MCF 10A (cell line): ENCODE measurements around the gene RAD51B. TPM values are rescaled to one million over a fixed set of nuclear protein-coding genes. Genes with fewer than 3 reads are reported as not detected.
A peak's percentile ranks its signal among the peaks of the same experiment; 100 is the strongest.

Experiments
- BruUV-seq: library from RNA; stranded (reverse); fragments of 400-500 nt; replicated peaks from 2 replicates; lab custom pipeline; 2021; lab: Mats Ljungman, UMichigan
- CTCF ChIA-PET: fragments of 300-600 bp; sonication (Branson Sonifier 250); formaldehyde crosslinking; extraction: SDS; loops from one replicate; lab custom pipeline; 2021; ENCODE audit warnings: antibody characterized with exemption, inconsistent platforms; lab: Yijun Ruan, JAX
- POLR2A ChIA-PET: fragments of 300-600, 350-650 bp; sonication (Branson Sonifier 250); formaldehyde crosslinking; extraction: SDS; loops from one replicate; lab custom pipeline; 2020; ENCODE audit warnings: antibody characterized with exemption, inconsistent platforms; lab: Yijun Ruan, JAX
- DNase-seq: peaks from one replicate; pipeline ENCODE4 v3.0.0-alpha.2; 2018; ENCODE audit not compliant: unreplicated experiment
- H3K27ac Mint-ChIP-seq: one replicate; pipeline ENCODE4 v1.8.0; 2022; ENCODE audit warnings: mild to moderate bottlenecking, low read depth, mixed read lengths; ENCODE audit not compliant: unreplicated experiment
- H3K27me3 Mint-ChIP-seq: one replicate; pipeline ENCODE4 v1.8.0; 2022; ENCODE audit warnings: mixed read lengths; ENCODE audit not compliant: insufficient read depth, unreplicated experiment
- H3K36me3 Mint-ChIP-seq: one replicate; pipeline ENCODE4 v1.8.0; 2022; ENCODE audit warnings: mild to moderate bottlenecking, moderate library complexity, mixed read lengths; ENCODE audit not compliant: insufficient read depth, unreplicated experiment
- H3K4me1 Mint-ChIP-seq: one replicate; pipeline ENCODE4 v1.8.0; 2022; ENCODE audit warnings: mixed read lengths; ENCODE audit not compliant: insufficient read depth, unreplicated experiment
- H3K4me3 Mint-ChIP-seq: one replicate; pipeline ENCODE4 v1.8.0; 2022; ENCODE audit warnings: mild to moderate bottlenecking, moderate library complexity, mixed read lengths; ENCODE audit not compliant: unreplicated experiment
- H3K9me3 Mint-ChIP-seq: one replicate; pipeline ENCODE4 v1.8.0; 2022; ENCODE audit warnings: mixed read lengths; ENCODE audit not compliant: unreplicated experiment
- intact Hi-C: fragments of 100-400 bp; cut with micrococcal nuclease; formaldehyde crosslinking; loops from 2 replicates; pipeline ENCODE4 v1.14.1; 2022
- total RNA-seq: library from RNA; stranded (reverse); gene quantifications from 2 replicates; pipeline ENCODE4 v1.2.3, GENCODE V29; 2022
- TF ChIP-seq, protein P1 (sequence below): fragments of 200-600 bp; IDR thresholded peaks from one replicate; pipeline ENCODE4 v1.8.0; 2022; ENCODE audit warnings: antibody characterized with exemption, mild to moderate bottlenecking; ENCODE audit not compliant: unreplicated experiment

RAD51B gene
- total RNA-seq, 1 experiment from 2014 or later, result 14.6 TPM

DNA sequence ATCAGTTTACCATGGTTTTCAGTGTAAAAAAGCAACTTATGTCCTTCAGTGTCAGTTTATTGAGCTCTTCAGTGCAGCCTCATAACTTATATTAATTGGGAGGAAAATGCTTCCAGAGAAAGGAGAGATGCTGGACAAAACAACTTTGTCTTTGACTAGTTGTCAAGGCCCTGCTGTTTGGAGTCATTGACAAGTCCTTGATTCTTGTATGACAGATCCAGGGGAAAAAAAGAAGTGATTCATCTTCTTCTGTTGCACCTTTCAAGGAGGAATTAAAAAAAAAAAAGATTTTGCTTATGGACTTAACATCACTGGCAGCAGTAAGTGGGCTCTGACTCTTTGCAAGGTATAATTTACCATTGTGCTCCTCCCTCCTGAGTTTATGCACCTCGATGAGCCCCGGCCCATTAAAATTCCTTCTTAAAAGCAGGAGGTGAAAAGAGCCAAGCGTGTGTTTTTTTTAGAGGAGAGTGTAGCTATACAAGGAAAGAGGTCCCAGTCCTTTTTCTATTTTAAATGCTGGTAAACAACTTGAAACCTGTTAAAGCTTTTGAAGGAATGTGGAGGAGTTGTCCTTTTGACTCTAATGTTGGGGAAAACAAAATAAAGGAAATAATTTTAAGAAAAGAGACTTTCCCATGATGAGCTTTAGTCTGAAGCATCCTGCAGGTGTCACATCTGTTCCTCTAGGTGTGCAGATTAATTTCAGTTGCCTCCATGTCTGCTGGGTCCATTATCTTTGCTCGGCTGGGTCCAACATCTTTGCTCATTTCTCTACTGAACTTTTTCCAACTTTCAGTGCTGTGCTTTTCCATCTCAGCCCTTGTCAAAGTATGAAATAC, 431.6 kb downstream of the RAD51B start:
- no peaks in the 10 kb centered on the region for H3K9me3 Mint-ChIP-seq
- H3K27me3 Mint-ChIP-seq, result no peaks in the 10 kb centered on the region
- TF ChIP-seq, protein P1, sequence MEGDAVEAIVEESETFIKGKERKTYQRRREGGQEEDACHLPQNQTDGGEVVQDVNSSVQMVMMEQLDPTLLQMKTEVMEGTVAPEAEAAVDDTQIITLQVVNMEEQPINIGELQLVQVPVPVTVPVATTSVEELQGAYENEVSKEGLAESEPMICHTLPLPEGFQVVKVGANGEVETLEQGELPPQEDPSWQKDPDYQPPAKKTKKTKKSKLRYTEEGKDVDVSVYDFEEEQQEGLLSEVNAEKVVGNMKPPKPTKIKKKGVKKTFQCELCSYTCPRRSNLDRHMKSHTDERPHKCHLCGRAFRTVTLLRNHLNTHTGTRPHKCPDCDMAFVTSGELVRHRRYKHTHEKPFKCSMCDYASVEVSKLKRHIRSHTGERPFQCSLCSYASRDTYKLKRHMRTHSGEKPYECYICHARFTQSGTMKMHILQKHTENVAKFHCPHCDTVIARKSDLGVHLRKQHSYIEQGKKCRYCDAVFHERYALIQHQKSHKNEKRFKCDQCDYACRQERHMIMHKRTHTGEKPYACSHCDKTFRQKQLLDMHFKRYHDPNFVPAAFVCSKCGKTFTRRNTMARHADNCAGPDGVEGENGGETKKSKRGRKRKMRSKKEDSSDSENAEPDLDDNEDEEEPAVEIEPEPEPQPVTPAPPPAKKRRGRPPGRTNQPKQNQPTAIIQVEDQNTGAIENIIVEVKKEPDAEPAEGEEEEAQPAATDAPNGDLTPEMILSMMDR, result no peak
- peaks cover 7% of the 10 kb centered on the region for H3K36me3 Mint-ChIP-seq
- no peak for DNase-seq
- H3K27ac Mint-ChIP-seq, result peak overlapping the region; percentile 35
- POLR2A ChIA-PET, result interaction anchor here (0.6 to 13.7 kb wide), 20 partner anchors 9 to 566 kb away, joined by 3 to 267 read pairs (median 4); partner anchors contain the start of gene ZFP36L1
- H3K4me1 Mint-ChIP-seq, result peaks cover 64% of the 10 kb centered on the region
- intact Hi-C loops, result loop anchor here (1.0 to 5.0 kb wide), 3 partner anchors 216 to 432 kb away; no protein-coding TSS in a partner anchor
- CTCF ChIA-PET, result interaction anchor here (0.6 to 9.5 kb wide), 25 partner anchors 16 to 593 kb away, joined by 3 to 128 read pairs (median 4); no protein-coding TSS in a partner anchor
- BruUV-seq, result TSS peak; percentile 85
- H3K4me3 Mint-ChIP-seq, result no peak overlapping the region

DNA sequence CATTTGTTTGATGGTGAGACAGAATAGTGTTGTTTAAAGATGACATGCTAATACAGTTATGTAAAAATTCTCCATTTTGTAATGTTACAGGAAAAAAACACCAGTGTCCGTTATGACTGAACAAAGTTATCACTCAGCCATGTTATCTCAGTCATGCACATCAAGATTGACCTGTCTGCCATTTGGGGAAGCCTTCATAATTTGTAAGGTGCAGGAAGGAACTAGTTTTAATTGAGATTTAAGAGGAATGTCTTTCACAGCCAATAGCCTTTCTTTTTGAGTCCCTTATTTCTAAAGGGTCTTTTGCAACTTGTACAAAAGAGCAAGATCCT, 432.2 kb downstream of the RAD51B start:
- intact Hi-C loops, result loop anchor here (2.0 to 5.0 kb wide), 2 partner anchors 216 to 431 kb away; no protein-coding TSS in a partner anchor
- TF ChIP-seq, protein P1, result no peak
- Mint-ChIP-seq H3K9me3 (no peaks in the 10 kb centered on the region), H3K4me1 (peaks cover 66% of the 10 kb centered on the region), H3K27ac (peak overlapping the region; percentile 35), H3K27me3 (no peaks in the 10 kb centered on the region), H3K36me3 (peaks cover 7% of the 10 kb centered on the region), H3K4me3 (no peak overlapping the region)
- BruUV-seq, result no TSS peak
- no peak for DNase-seq
- POLR2A ChIA-PET, result interaction anchor here (0.6 to 13.7 kb wide), 8 partner anchors 291 to 565 kb away, joined by 3 to 267 read pairs (median 4); partner anchors contain the start of gene ZFP36L1
- CTCF ChIA-PET, result interaction anchor here (0.6 to 9.5 kb wide), 18 partner anchors 45 to 565 kb away, joined by 3 to 128 read pairs (median 3); no protein-coding TSS in a partner anchor

DNA sequence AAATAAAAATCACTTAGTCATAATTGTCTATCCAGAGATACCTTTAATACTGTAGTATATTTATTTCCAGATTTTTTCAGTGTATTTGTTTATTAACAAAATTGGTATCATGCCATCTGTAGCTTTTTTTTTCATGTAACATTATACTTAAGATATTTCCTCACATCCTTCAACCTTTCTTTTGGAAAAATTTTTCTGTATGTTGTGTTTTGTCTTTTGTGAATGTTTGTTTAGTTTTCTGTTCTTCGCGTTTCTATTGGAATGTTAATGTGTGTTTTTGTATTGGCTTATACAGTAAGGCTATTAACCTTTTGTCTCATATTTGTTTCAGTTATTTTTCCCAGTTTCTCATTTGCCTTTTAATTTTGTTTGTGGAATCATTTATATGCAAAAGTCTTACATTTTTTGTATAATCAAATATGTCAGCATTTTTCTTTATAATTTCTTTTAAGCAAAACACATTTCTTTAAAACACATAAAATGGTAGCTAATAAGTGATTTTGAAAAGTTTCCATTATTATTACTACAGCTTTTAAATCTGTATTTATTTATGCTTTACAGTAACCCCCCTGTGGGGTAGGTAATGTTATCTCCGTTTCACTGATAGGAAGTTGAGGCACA, 433.7 kb downstream of the RAD51B start:
- intact Hi-C loops, result loop anchor here (5.0 kb wide), 1 partner anchor 214 kb away; no protein-coding TSS in a partner anchor
- Mint-ChIP-seq H3K36me3 (peaks cover 7% of the 10 kb centered on the region), H3K27me3 (no peaks in the 10 kb centered on the region), H3K27ac (peak overlapping the region; percentile 49), H3K9me3 (no peaks in the 10 kb centered on the region), H3K4me3 (no peak overlapping the region), H3K4me1 (peaks cover 56% of the 10 kb centered on the region)
- BruUV-seq, result no TSS peak
- CTCF ChIA-PET, result interaction anchor here (0.7 to 9.5 kb wide), 5 partner anchors 109 to 563 kb away, joined by 3 to 128 read pairs (median 5); no protein-coding TSS in a partner anchor
- TF ChIP-seq, protein P1, result no peak
- POLR2A ChIA-PET, result interaction anchor here (0.6 to 13.7 kb wide), 7 partner anchors 12 to 564 kb away, joined by 3 to 267 read pairs (median 7); partner anchors contain the start of gene ZFP36L1
- DNase-seq, result no peak
